Stimulated activated CD4-positive, alpha-beta T cell treated with anti-CD3 and anti-CD28 coated beads, Interleukin-4, amount 100 ng/mL, for 48 hours (primary cell): Measurements from ENCODE around the gene MORC1.
"Not testable (repeated sequence)": the region's sequence is repeated elsewhere in the genome, so short reads cannot be mapped to it uniquely, and the experiment has no call there.

ENCODE experiments used
- DNase-seq, 2 donors: peaks; one replicate each; pipeline ENCODE4 v3.0.0-alpha.2; 2020; ENCODE audit warnings: low read depth in 2 of 2

MORC1 gene

DNA sequence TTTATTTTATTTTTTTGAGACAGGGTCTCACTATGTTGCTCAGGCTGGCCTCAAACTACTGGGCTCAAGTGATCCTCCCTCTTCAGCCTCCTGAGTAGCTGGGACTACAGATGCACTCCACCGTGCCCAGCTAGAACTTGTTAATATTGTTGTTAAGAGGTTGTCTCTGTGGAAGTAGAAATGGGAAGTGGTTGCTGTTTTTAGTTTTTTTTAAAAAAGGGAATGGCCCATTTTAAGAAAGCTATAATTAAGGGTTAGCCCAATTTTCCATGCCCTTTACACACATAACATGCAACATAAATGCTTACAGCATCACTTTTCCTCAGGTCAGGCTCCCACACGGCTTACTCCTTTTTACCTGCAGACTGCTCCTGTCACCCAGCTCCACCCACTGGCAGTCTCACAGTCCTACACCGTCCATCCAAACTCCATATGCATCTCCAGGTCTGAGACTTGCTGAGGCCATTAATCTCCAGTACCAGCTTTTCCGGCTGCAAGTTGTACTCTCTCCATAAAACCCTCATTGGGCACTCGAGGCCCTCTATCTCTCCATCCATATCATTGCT, 19.8 kb downstream of the MORC1 start:
- no peak for DNase-seq

DNA sequence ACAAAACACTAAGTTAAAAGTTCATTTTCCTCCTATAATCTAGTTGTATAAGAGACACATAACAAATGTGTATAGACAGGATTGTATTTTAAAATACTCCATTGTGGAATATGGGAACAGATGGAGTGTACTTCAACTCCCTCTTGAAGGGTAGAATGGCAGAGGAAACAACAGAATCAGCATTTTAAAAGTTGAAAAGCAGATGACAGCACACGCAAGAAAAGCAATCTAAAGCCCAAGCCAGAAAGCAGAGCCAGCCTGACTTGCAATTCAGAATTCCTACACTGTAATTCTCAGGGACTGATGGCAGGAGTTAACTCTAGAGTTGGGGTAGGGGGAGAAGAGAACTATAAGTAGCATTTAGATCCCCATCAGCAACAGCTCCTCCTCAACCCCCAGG, 22.8 kb downstream of the MORC1 start:
- DNase-seq, result no peak

DNA sequence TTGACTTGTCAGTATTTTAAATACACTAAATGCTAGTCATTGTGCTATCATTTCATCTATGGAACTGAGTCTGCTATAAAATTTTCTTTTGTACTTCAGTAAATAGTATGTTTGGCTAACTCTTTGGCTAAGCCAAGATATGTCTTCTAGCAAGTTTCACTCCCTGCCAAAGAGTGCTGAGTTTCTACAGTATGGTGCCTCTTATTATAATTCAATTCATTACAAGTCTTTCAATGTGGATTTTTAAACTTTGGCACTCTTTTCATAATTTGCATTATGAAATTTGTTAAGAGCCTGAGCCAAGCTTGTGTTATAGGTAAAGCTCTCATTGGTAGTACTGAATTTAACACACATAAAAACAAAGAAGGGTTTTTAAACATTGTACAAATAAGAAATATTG, 24.4 kb downstream of the MORC1 start:
- DNase-seq, result no peak

DNA sequence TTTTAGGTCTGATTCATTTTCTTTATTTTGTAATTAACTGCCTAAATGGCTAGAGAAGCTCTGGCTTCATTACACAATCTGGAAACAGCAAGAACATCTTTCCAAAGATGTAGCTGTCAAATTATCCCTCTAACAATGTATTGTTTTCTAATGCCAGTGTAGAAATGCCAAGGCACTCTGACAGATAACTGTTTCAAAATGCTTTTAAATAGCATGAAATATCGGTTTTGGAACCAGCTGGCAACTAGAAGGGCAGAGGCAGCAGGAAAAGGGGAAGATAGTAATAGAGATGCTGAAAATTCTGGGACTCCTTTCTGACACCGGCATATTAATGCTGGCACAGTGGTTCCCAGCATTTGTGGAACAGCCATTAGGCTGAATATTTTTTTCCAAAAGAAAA, 26.1 kb downstream of the MORC1 start:
- no peak for DNase-seq

DNA sequence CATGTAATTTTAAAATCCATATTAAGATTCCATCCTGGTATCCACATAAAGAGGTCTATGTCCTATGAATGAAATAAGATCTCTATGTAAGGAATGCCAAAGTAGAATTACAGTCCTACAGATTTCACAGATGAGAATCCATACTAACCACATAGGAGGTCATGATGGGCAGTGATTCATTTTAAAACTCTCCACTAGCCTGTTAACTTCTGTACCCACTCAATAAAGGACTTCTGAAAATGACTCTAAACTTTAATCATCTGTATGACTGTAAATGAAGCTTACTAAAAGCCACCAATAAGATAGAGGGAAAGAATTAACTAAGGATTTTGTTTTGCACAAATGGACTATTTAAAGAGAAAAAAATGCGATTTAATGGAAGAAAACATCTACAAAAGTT, 28.7 kb downstream of the MORC1 start:
- no peak for DNase-seq

DNA sequence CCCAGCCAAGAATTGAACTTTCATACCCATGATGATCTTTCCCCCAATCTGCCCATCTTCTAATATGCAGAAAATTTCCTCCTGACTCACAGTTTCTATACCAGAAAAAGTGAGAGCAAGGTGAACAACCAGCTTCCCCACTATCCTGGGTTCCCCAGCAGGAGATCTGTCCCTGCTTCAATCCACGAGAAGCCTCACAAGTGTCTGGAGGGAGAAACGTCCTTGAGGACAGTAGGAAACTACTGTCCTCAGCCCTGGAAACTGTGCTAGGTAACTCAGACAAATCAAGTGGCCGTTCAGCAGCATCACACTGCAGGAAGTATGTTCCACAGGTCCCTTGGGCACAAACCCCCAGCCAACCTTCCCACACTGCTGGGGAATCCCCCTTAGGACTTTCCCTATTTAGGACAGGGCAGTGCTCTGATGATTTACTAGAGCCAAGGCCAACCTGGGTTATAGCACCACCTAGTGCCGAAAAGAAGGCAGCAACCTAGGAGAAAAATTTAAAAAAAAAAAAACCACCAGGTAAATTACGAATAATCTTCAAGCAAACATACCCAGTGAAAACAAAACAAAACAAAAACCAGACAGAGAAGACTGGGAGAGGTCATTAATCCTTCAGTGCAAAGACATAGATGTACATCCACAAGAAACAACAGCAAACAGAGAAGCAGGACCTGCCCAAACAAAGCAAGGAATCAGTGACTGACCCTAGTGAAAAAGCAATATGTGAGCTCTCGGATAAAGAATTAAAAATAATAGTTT, 36.0 kb downstream of the MORC1 start:
- DNase-seq, result peak in 1 of 2 donors; percentile 12

DNA sequence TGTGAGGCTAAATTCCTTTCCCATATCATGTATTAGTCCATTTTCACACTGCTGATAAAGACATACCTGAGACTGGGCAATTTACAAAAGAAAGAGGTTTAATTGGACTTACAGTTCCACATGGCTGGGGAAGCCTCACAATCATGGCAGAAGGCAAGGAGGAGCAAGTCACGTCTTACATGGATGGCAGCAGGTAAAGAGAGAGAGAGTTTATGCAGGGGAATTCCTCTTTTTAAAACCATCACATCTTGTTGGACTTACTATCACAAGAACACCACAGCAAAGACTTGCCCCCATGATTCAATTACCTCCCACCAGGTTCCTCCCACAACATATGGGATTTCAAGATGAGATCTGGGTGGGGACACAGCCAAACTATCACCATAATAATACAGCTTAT, 37.8 kb downstream of the MORC1 start:
- DNase-seq, result not testable (repeated sequence)

DNA sequence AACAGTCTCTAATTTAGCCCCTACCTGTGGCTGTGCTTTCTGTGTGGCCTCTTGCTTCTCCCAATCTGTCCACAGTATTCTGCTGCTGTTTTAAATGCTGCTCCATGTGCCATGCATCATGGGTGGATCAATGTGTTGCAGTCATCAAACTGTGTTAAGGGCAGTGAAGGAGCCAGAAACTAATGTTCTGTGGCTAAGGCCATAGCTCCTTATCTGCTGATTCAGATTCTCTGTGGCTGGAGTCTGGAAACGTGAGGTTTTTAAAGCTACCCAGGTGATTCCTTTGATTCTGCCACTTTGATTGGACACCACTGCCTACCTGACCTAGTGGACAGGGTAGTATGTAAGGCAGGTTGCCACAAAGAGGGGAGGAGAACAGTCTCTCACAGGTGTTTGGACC, 44.8 kb downstream of the MORC1 start:
- no peak for DNase-seq

DNA sequence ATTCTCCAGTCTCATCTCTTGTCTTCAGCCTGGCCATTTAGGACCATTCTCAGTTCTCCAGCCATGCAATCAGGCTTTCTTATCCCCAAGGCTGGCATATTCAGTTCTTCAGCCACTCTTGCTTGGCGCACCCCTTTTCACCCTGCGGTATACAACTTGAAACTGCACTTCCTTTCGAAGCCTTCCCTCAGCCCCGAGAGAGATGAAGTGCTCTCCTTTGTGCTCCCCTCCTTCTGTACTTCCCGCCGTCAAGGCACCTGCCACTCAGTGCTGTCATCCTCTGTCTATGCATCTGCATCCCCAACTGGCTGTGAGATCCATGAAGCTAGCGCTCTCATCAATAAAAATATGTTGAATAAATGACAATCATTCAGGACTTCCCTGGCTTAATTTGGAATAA, 45.7 kb downstream of the MORC1 start:
- DNase-seq, result no peak

DNA sequence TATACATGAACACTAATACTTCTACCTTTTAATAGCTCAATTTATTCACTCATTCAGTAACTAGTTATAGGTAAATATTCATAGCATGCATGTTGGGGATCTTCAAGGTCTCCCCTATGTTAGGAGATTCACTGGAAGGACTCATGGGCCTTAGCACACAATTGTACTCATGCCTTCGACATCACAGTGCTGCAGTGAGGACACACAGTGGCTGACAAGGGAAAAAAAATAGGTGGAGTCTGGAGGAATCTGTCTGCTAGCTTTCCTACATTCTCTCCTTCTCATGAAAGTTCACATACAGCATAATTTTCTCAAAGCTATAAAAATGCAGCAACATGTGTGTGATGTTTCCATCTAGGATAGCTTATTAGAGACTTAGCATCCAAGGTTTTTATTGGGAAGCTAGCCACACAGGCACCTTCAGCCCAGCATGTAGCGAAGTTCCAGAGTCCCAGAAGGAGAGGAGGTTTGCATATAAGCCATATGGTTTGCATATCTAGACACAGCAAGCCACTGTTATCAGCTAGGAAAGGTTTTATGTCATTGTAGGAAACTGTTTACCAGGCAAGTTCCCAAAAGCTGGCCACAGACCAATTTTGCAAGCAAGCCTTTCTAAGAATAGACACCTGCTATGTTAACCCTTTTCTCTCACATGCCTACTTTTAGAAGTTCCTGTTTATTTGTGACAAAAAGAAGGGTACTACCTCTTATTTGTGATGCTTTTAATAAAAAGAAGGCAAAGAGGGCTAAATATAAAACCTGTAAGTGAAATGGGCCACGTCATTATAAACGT, 46.4 kb downstream of the MORC1 start:
- no peak for DNase-seq

DNA sequence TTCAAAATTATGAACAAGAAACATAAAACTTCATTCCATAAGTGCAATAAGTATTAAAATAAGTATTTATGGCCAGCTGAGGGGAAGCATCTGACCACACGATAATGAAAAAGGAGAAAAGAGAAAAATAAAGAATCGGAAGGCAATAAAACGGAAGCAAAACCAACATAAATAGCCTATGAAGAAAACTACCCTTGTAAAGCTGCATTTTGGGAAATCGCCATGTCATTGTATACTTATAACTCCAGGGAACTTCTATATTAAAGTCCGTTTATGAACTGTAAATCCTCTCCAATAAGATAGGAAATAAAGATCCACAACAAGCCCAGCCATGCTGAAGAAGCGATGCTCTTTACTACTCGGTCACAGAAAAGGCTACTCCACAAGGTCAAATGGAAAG, 47.7 kb downstream of the MORC1 start:
- DNase-seq, result no peak

DNA sequence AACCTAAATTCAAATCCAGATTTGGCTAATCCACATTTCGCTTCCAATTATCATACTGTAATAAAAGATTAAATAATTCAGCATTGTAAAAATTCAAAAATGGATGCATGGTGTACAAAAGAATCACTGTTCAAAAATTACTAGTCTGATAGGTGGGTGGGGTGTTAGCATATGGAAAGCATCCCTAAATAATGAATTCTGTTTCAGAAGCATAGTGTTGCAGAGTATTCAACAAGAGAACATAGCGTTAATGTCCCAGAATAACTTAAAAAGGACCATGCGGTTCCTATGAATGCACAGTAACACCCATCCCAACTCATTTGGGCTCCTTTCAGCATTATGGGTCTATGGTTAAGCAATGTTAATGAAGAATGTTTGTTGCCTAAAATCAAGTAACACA, 51.1 kb downstream of the MORC1 start:
- no peak for DNase-seq

DNA sequence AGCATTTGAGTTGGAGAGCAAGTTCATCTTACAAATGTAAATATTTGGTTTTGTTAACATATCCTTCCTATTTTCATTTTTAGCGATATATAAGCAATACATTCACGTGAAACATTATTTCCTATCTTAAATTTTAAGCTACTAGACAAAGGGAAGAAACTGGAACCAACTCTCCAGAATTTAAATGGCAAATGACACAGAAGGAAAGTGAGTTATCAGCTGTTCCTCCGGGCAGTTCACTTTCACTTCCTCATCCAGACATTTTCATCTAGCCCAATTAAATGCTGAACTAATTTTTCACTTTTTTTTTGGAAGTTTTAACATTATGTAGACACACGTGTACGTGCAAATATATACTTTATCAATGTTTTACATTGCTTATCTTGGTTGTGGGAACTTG, 58.7 kb downstream of the MORC1 start:
- no peak for DNase-seq

DNA sequence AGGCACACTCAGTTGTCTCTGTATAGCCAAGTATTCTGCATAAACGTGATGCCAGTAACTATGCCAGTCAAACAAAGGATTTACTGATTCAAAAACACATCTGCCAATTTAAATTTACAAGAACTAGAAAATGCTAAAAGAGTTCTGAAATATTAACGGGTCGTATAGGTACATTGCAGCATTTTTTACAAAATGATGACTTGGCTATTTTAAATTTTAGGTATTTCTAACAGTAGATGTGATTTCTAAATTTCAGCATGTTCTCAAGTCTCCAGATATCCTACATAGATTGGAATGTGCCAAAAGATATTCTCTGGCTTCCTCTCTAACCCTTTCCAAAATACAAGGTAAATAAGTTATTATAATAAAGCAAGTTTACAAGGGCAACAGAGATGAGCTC, 60.3 kb downstream of the MORC1 start:
- no peak for DNase-seq

DNA sequence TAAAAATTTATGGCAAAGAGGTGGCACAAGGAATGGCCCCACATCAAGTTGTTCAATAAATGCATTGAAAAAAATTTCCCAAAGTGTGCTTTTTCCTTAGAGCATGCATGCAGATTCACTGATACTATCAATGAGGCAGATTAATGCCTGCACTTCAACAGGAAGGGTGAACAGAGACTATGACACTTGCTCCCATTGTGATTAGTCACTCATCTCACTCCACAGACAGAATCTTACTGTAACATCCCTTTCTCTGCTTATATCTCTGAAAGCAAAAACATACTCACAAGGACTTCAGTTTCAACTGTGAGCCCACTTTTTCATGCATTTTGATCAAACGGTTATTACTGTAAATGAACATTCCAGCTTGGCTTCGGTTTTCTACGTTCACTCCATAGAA, 60.9 kb downstream of the MORC1 start:
- no peak for DNase-seq

DNA sequence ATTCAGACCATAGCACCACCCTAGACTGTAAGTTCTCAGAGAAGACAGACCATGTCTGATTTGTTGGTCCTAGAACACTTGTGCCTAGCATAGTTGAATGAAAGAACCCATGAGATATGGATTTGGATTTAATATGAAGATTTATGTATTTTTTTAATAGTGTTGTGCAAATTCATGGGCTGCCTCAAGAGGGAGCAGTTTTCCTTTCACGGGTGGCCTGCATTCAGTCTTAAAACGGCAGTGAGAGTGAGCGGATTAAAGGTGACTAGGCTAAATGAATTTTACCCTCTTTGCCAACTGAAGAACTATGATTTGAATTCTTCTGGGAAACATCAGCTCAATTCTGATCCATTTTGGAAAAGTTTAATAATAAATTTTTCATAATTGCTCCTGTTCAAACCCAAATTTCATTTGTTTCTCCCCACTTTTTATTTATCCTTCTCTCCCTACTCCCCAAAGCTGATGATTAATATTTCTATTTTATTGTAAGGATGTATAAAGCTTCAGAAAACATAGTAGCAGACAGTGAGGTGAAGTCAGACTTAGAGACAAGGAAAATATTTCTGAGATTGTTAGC, 67.3 kb downstream of the MORC1 start:
- DNase-seq, result peak in 1 of 2 donors; percentile 8

DNA sequence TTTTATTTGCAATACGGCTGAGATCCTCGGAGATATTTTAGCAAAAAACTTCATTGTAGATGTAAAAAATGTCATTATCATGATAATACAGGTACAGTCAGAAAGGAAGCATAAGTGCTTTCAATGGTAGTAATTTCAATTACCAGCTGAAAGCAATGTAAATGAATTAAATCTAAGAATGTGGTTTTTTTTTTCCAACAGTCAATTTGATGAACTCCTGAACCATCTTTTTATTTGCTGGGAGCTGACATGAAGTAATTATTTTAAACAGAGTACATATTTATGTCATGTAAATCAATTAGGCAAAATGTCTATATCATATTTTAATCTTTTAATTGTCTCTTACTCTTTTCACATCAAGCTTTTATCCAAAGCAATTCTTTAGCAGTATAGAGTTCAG, 70.6 kb downstream of the MORC1 start:
- no peak for DNase-seq

DNA sequence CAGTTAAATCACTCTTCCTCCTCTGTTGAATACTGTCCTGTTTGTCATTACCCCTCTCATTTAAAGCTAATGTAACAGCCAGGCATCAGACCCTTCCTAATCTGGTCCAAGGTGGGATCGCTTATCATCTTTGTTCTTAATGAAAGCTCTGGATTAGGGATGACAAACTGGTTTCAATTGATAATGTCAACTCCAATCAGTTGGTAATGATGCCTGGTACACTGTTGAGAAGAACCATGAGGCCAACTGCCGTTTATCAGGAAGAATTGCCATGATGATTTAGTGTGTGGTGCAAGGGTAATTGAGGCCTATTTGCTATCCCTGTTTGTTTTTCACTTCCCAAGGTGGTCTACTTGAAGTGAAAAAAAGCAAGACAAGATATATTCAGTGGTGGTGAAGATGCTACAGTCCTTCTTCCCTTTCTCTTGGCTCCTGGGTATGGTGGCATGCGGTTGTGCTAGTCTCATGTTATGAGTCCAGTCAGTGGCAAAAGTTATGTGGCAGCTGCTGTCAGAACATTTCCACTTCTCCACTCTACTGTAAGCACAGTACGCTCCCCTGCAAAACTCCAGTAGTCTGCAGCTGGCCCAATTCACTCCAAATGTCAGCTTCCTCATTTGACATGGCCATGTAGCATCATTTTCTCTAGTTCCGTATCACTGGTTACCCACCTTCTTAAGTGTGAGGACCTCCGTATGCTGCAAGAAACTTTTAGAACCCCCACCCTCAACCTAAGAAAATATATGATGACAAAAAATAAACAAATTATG, 72.5 kb downstream of the MORC1 start:
- no peak for DNase-seq

DNA sequence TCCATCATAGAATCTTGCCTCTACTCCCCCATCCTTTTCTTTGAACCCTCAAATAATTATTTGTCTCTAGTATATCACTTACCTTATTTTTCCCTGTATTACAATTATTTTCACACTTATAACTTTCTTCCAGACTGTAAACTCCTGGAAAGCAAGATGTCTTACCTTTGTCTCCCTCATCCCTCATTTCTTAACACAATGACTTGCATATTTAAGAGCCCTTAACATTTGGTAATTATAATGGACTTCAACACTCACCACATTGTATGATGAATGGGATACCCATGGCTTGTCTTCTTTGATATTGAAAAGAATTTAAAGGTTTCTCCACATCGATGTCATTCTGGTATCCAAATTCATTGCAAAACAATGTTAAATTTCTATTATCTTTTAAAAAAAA, 82.9 kb downstream of the MORC1 start:
- no peak for DNase-seq

DNA sequence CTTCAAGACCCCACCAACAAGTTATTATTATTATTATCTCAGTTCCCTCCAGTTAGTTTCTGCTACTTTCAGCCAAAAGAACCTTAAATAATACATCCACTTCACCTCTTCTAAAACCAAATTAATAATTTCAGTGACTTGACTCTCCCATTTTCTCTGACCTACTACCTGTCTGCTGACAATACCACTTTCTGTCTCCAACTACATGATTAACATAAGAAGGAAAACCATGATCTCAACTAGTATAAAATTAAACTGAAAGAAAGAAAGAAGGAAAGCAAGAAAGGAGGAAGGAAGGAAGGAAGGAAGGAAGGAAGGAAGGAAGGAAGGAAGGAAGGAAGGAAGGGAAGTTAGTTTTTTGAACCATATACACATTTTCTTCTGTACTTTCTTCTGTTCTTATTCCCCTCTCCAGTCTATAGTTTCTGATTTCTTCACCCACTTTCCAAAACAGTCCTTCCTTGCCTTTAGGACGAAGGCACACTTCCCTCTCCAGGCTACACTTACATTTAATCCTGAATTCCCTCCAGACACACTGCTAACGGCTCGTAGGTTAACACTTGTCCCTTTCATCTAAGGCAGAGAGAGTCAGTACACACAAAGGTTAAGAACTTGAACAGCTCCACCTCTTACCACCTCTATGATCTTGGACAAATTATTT, 84.8 kb downstream of the MORC1 start:
- DNase-seq, result no peak

DNA sequence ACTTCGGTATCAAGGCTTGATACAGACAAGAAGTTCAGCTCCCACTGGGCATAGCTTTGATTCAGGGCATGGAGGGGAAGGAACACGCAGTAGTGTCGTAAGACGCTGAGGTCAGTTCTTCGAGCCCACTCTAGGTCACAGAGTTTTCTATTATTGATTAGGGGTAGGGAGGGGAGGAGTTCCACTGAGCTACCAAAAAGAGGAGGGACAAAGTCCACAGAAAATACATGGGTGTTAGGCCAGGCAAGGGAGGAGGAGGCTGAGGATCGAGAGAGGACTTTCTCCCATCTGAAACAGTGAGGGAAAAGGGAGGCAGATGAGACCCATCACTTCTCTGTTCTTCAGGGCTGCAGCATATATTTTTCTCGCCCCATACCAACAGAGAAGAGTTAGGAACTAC, 89.2 kb downstream of the MORC1 start:
- DNase-seq, result no peak
